HG03196 (cell line): Measurements from ENCODE around the gene POFUT1.
A peak's percentile ranks its signal among the peaks of the same experiment; 100 is the strongest.

ENCODE experiments used
- ATAC-seq: cut with Tn5 transposase; IDR thresholded peaks from one replicate; pipeline ENCODE4 v1.9.1; 2021; ENCODE audit not compliant: unreplicated experiment

The POFUT1 gene

GRCh38 chr20:32205843-32206759, 1.6 kb upstream of the POFUT1 start:
- ATAC-seq: no peak

- peak; percentile 16 for ATAC-seq
Measured at GRCh38 chr20:32206760-32207625, 687 bp upstream of the POFUT1 start.

GRCh38 chr20:32208499-32209154, 947 bp downstream of the POFUT1 start:
- ATAC-seq: no peak

GRCh38 chr20:32209850-32210605, 2.3 kb downstream of the POFUT1 start:
- ATAC-seq: no peak

- no peak for ATAC-seq
Measured at GRCh38 chr20:32213870-32214269, 6.2 kb downstream of the POFUT1 start.

- ATAC-seq: no peak
Measured at GRCh38 chr20:32215147-32215546, 7.5 kb downstream of the POFUT1 start.

GRCh38 chr20:32215729-32216128, 8.0 kb downstream of the POFUT1 start:
- no peak for ATAC-seq

GRCh38 chr20:32216179-32217142, 8.8 kb downstream of the POFUT1 start:
- no peak for ATAC-seq

- ATAC-seq: no peak
Measured at GRCh38 chr20:32218156-32218900, 10.6 kb downstream of the POFUT1 start.

- no peak for ATAC-seq
Measured at GRCh38 chr20:32224463-32224862, 16.8 kb downstream of the POFUT1 start.

GRCh38 chr20:32226391-32226790, 18.7 kb downstream of the POFUT1 start:
- ATAC-seq: no peak

- ATAC-seq: no peak
Measured at GRCh38 chr20:32227306-32227705, 19.6 kb downstream of the POFUT1 start.

- ATAC-seq: no peak
Measured at GRCh38 chr20:32227744-32228688, 20.3 kb downstream of the POFUT1 start.

- no peak for ATAC-seq
Measured at GRCh38 chr20:32229251-32229747, 21.6 kb downstream of the POFUT1 start.

- no peak for ATAC-seq
Measured at GRCh38 chr20:32230707-32231106, 23.0 kb downstream of the POFUT1 start.

GRCh38 chr20:32231245-32231644, 23.6 kb downstream of the POFUT1 start:
- ATAC-seq: no peak

- no peak for ATAC-seq
Measured at GRCh38 chr20:32231847-32232246, 24.2 kb downstream of the POFUT1 start.
